ENCODE data around the gene FBF1. TPM values are rescaled to one million over a fixed set of nuclear protein-coding genes. Genes with fewer than 3 reads are reported as not detected.
"Not testable (repeated sequence)": the region's sequence is repeated elsewhere in the genome, so short reads cannot be mapped to it uniquely, and the experiment has no call there.

The FBF1 gene
- total RNA-seq, 3 donors from 2014 or later: 7.7 to 18.7 (median 17.7) TPM

DNA sequence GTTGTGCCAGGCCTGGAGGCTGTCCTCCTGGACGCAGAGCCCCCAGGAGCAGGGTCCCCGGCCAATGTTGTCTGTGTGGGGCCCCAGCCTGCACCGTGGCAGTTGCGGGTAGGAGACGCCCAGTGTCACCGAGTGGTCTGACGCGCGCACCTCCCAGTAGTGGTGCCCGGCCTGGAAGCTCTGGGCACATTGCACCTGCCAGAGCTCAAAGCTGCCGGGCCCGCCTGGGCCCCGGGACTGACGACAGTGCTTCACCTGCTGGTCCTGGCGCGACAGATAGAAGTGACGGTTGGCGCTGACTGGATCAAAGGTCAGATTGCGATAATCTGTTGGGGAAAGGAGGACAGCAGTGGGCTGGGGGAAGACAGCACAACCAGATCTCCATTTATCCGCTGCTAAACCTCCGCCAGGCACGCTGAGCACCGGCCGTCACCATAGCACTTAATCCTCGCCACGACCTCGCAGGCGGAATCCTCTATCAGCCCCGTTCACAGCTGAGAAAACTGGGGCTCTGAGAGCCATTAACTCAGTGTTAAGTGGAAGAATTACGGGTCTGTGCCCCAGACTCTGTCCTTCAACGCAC is 49.7 kb downstream of the FBF1 start:
- Histone ChIP-seq H3K36me3 (no peaks in the 10 kb centered on the region), H3K9me3 (no peaks in the 10 kb centered on the region), H3K27me3 (no peaks in the 10 kb centered on the region), H3K4me1 (peaks cover 0 to 16% of the 10 kb centered on the region in 2 donors), H3K4me3 (no peak overlapping the region), H3K27ac (no peak overlapping the region)
- DNase-seq (ENCODE audit: low spot score in 2 of 2): no peak
- intact Hi-C loops (cut with DNase I; ENCODE audit: low total_unique reads): no loop called here
- TF ChIP-seq, protein P1, sequence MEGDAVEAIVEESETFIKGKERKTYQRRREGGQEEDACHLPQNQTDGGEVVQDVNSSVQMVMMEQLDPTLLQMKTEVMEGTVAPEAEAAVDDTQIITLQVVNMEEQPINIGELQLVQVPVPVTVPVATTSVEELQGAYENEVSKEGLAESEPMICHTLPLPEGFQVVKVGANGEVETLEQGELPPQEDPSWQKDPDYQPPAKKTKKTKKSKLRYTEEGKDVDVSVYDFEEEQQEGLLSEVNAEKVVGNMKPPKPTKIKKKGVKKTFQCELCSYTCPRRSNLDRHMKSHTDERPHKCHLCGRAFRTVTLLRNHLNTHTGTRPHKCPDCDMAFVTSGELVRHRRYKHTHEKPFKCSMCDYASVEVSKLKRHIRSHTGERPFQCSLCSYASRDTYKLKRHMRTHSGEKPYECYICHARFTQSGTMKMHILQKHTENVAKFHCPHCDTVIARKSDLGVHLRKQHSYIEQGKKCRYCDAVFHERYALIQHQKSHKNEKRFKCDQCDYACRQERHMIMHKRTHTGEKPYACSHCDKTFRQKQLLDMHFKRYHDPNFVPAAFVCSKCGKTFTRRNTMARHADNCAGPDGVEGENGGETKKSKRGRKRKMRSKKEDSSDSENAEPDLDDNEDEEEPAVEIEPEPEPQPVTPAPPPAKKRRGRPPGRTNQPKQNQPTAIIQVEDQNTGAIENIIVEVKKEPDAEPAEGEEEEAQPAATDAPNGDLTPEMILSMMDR (IDR thresholded peaks at IDR 0.05): no peak
- TF ChIP-seq POLR2AphosphoS5 (IDR thresholded peaks at IDR 0.05): no peak
- no peak for TF ChIP-seq POLR2A (IDR thresholded peaks at IDR 0.05)

DNA sequence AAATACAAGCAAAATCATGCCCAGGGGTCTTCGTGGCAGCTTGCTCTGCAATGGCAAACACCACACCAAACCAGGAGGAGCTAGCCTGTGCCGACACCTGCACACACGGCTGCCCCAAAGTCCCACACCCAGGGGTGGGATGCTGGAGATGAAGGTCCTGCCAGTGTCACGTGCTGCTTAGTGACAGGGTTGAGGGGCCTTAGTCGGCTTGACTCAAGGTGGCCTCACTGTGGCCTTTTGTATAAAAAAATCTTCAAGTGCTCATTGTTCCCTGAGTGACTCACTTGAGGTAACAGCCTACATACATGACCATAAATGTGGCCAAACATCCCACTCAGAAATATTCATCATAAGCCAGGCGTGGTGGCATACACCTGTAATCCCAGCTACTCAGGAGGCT is 51.4 kb downstream of the FBF1 start:
- intact Hi-C loops (cut with DNase I; ENCODE audit: low total_unique reads): no loop called here
- no peak overlapping the region for H3K27ac ChIP-seq
- TF ChIP-seq, protein P1 (IDR thresholded peaks at IDR 0.05): no peak
- TF ChIP-seq POLR2AphosphoS5 (IDR thresholded peaks at IDR 0.05) (no peak), POLR2A (IDR thresholded peaks at IDR 0.05) (no peak)
- DNase-seq (ENCODE audit: low spot score in 2 of 2): no peak
- no peak overlapping the region for H3K4me3 ChIP-seq
- H3K9me3 ChIP-seq: no peaks in the 10 kb centered on the region
- H3K36me3 ChIP-seq: no peaks in the 10 kb centered on the region
- no peaks in the 10 kb centered on the region for H3K27me3 ChIP-seq
- no peaks in the 10 kb centered on the region for H3K4me1 ChIP-seq

DNA sequence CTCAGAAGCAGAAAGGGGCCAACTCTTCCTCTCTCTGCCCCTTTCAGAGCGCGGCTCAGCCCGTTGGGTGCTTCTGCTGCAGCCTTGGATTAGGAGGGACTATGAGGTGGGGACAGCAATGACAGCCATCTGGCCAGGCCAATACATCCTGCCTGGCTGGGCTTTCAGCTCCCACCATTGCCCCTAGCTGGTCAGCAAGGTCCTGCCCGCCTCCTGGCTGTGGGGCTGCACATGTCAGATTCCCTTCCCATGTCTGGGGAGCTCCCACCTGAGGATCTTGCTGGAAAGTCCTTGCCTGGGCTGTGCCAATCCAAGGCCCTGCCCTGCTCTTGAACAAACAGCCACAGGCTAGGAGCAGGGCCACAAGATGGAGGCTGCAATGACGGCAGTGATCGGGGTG is 52.4 kb downstream of the FBF1 start:
- no peak for DNase-seq (ENCODE audit: low spot score in 2 of 2)
- Histone ChIP-seq H3K27ac (no peak overlapping the region), H3K4me1 (no peaks in the 10 kb centered on the region), H3K36me3 (no peaks in the 10 kb centered on the region), H3K9me3 (no peaks in the 10 kb centered on the region), H3K4me3 (no peak overlapping the region), H3K27me3 (no peaks in the 10 kb centered on the region)
- intact Hi-C loops (cut with DNase I; ENCODE audit: low total_unique reads): no loop called here
- TF ChIP-seq POLR2A (IDR thresholded peaks at IDR 0.05) (no peak), POLR2AphosphoS5 (IDR thresholded peaks at IDR 0.05) (no peak)
- TF ChIP-seq, protein P1 (IDR thresholded peaks at IDR 0.05): no peak

DNA sequence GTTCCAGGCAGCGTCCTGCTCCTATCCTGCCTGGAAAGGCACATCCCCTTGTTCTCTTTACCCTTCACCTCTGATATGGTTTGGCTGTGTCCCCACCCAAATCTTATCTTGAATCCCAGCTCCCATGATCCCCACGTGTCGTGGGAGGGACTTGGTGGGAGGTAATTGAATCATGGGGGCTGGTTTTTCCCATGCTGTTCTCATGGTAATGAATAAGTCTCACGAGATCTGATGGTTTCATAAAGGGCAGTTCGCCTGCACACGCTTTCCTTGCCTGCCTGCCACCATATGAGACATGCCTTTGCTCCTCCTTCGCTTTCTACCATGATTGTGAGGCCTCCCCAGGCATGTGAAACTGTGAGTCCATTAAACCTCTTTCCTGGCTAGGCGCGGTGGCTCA is 55.0 kb downstream of the FBF1 start:
- H3K4me3 ChIP-seq; intact Hi-C loops (cut with DNase I; ENCODE audit: low total_unique reads); H3K9me3 ChIP-seq; H3K4me1 ChIP-seq; H3K36me3 ChIP-seq; DNase-seq (ENCODE audit: low spot score in 2 of 2); H3K27ac ChIP-seq; H3K27me3 ChIP-seq: not testable (repeated sequence)

DNA sequence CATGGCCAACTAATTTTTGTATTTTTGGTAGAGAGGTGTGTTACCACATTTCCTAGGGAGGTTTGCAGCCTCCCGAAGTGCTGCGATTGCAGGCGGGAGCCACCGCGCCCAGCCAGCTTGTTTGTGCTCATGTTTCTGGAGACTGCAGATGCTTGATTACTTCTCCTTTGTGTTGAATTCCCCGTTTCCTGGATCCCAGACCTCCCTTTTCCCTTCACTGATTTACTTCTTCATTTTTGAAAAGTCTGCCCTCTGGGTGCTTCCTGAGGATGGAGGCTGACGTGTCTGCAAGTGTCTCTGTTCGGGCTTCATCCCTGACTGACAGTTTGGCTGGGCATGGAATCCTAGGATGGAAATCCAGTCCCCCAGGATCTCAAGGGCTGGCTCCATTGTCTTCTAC is 55.4 kb downstream of the FBF1 start:
- H3K27ac ChIP-seq: no peak overlapping the region
- H3K27me3 ChIP-seq: no peaks in the 10 kb centered on the region
- DNase-seq (ENCODE audit: low spot score in 2 of 2): no peak
- TF ChIP-seq POLR2AphosphoS5 (IDR thresholded peaks at IDR 0.05) (no peak), POLR2A (IDR thresholded peaks at IDR 0.05) (no peak)
- TF ChIP-seq, protein P1 (IDR thresholded peaks at IDR 0.05): no peak
- H3K36me3 ChIP-seq: no peaks in the 10 kb centered on the region
- no peaks in the 10 kb centered on the region for H3K4me1 ChIP-seq
- no peaks in the 10 kb centered on the region for H3K9me3 ChIP-seq
- no peak overlapping the region for H3K4me3 ChIP-seq
- intact Hi-C loops (cut with DNase I; ENCODE audit: low total_unique reads): no loop called here

All from breast epithelium (tissue), 4 donors.